ENCODE results near the gene ENPP4. TPM values are rescaled to one million over a fixed set of nuclear protein-coding genes. Genes with fewer than 3 reads are reported as not detected.

Gene ENPP4
- total RNA-seq, 1 donor from 2014 or later: 11.9 TPM

- H3K9me3 Mint-ChIP-seq (ENCODE audit: low read depth): peaks cover 34% of the 10 kb centered on the region
- TF ChIP-seq CTCF (IDR thresholded peaks at IDR 0.05; ENCODE audit: unreplicated experiment): no peak
These were observed 34.5 kb upstream of the ENPP4 start for GRCh38 chr6:46095251-46095650.

GRCh38 chr6:46097366-46097765, 32.4 kb upstream of the ENPP4 start:
- H3K4me3 Mint-ChIP-seq (ENCODE audit: low read depth): no peak overlapping the region
- H3K27me3 Mint-ChIP-seq: no peaks in the 10 kb centered on the region
- H3K4me1 Mint-ChIP-seq (ENCODE audit: low read depth): peaks cover 7% of the 10 kb centered on the region
- peaks cover 8% of the 10 kb centered on the region for H3K36me3 Mint-ChIP-seq (ENCODE audit: insufficient read depth)
- TF ChIP-seq CTCF (IDR thresholded peaks at IDR 0.05; ENCODE audit: unreplicated experiment): no peak
- no peak overlapping the region for H3K27ac Mint-ChIP-seq
- H3K9me3 Mint-ChIP-seq (ENCODE audit: low read depth): peaks cover 31% of the 10 kb centered on the region
- no peak for DNase-seq (ENCODE audit: low spot score, unreplicated experiment)

More at GRCh38 chr6:46095251-46095650, 34.5 kb upstream of the ENPP4 start:
- no peaks in the 10 kb centered on the region for H3K27me3 Mint-ChIP-seq
- peaks cover 7% of the 10 kb centered on the region for H3K4me1 Mint-ChIP-seq (ENCODE audit: low read depth)
- no peak overlapping the region for H3K4me3 Mint-ChIP-seq (ENCODE audit: low read depth)
- DNase-seq (ENCODE audit: low spot score, unreplicated experiment): no peak
- peaks cover 8% of the 10 kb centered on the region for H3K36me3 Mint-ChIP-seq (ENCODE audit: insufficient read depth)
- H3K27ac Mint-ChIP-seq: no peak overlapping the region

- DNase-seq (ENCODE audit: low spot score, unreplicated experiment): no peak
- Mint-ChIP-seq H3K9me3 (ENCODE audit: low read depth) (peaks cover 24% of the 10 kb centered on the region), H3K27me3 (no peaks in the 10 kb centered on the region), H3K4me3 (ENCODE audit: low read depth) (no peak overlapping the region), H3K27ac (peak overlapping the region; percentile 56), H3K4me1 (ENCODE audit: low read depth) (peaks cover 7% of the 10 kb centered on the region), H3K36me3 (ENCODE audit: insufficient read depth) (peaks cover 7% of the 10 kb centered on the region)
- TF ChIP-seq CTCF (IDR thresholded peaks at IDR 0.05; ENCODE audit: unreplicated experiment): no peak
These were observed 31.1 kb upstream of the ENPP4 start for GRCh38 chr6:46098678-46099077.

GRCh38 chr6:46099952-46100351, 29.8 kb upstream of the ENPP4 start:
- Mint-ChIP-seq H3K4me3 (ENCODE audit: low read depth) (no peak overlapping the region), H3K27ac (no peak overlapping the region), H3K36me3 (ENCODE audit: insufficient read depth) (peaks cover 6% of the 10 kb centered on the region), H3K9me3 (ENCODE audit: low read depth) (peaks cover 14% of the 10 kb centered on the region), H3K4me1 (ENCODE audit: low read depth) (peaks cover 7% of the 10 kb centered on the region), H3K27me3 (no peaks in the 10 kb centered on the region)
- DNase-seq (ENCODE audit: low spot score, unreplicated experiment): no peak
- no peak for TF ChIP-seq CTCF (IDR thresholded peaks at IDR 0.05; ENCODE audit: unreplicated experiment)

- Mint-ChIP-seq H3K4me3 (ENCODE audit: low read depth) (no peak overlapping the region), H3K4me1 (ENCODE audit: low read depth) (peaks cover 7% of the 10 kb centered on the region), H3K9me3 (ENCODE audit: low read depth) (peaks cover 3% of the 10 kb centered on the region), H3K27me3 (no peaks in the 10 kb centered on the region), H3K36me3 (ENCODE audit: insufficient read depth) (no peaks in the 10 kb centered on the region), H3K27ac (no peak overlapping the region)
- TF ChIP-seq CTCF (IDR thresholded peaks at IDR 0.05; ENCODE audit: unreplicated experiment): no peak
- DNase-seq (ENCODE audit: low spot score, unreplicated experiment): no peak
These were observed 27.7 kb upstream of the ENPP4 start for GRCh38 chr6:46102123-46102522.

Measured in progenitor cell of endocrine pancreas (in vitro differentiated cells).